ENCODE results near the gene FOXA1.

- TF ChIP-seq CTCF (IDR thresholded peaks at IDR 0.05) (no peak), POLR2A (IDR thresholded peaks at IDR 0.05) (no peak)
Observed at GRCh38 chr14:37588667-37588955, 6.4 kb downstream of the FOXA1 start.
